SU-DHL-6 (cell line): ENCODE results near the gene CCNY.

ENCODE experiments used
- EZH2phosphoT487 ChIP-seq: fragments of 200-600 bp; sonication (generic), shearing (Covaris generic); conservative IDR thresholded peaks from 2 replicates; pipeline ENCODE4 v1.6.1; 2018; ENCODE audit warnings: mild to moderate bottlenecking, antibody characterized with exemption, low read length, moderate library complexity, mixed read lengths
- TF ChIP-seq, protein P1 (sequence below): fragments of 200-600 bp; sonication (generic); IDR thresholded peaks from one replicate; pipeline ENCODE4 v1.5.1; 2017; ENCODE audit warnings: antibody characterized with exemption, mild to moderate bottlenecking, low read length, moderate library complexity; ENCODE audit not compliant: insufficient read depth, poor library complexity, severe bottlenecking

DNA sequence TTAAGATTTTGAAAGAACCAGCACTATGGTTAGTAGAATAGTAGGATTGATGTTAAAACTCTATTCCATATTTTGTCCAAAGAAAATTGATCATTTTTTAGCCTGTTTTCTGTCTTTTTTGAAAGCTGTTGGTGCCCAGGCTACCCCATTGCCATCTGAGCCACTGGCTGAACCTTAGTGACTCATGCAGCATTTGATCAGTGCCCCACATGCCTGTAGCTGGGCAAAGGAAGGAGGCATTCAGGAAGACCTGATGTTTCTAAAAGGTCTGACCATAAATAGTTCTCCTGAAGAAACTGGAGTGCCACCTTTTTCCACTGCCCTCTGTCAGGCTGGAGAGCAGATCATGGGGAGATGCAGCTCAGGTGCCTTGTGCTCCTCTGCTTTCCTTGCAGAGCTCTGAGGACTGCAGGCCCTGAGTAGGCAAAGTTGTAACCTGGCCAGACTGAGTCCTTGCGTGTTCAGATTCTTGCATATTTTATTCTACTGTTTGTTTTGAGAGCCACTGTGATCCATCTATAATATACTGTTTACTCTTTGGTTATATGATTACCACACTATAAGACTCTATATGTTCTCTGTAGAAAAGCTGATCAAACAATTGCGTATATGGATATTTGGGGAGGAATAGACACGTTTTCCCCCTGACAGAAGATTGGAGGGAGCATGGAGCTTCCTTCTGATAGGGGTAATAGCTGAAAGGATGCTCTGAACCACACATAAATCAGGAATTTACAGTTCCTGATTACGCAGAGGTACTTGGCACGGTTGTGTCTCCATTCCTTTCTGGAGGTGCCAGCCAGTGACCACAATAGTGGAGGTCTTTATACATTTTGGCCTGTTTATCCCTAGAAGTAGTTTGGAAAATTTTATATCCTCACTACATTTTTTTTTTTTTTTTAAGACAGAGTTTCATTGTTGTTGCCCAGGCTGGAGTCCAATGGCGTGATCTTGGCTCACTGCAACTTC is 219.9 kb downstream of the CCNY start:
- TF ChIP-seq, protein P1, sequence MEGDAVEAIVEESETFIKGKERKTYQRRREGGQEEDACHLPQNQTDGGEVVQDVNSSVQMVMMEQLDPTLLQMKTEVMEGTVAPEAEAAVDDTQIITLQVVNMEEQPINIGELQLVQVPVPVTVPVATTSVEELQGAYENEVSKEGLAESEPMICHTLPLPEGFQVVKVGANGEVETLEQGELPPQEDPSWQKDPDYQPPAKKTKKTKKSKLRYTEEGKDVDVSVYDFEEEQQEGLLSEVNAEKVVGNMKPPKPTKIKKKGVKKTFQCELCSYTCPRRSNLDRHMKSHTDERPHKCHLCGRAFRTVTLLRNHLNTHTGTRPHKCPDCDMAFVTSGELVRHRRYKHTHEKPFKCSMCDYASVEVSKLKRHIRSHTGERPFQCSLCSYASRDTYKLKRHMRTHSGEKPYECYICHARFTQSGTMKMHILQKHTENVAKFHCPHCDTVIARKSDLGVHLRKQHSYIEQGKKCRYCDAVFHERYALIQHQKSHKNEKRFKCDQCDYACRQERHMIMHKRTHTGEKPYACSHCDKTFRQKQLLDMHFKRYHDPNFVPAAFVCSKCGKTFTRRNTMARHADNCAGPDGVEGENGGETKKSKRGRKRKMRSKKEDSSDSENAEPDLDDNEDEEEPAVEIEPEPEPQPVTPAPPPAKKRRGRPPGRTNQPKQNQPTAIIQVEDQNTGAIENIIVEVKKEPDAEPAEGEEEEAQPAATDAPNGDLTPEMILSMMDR = no peak
- TF ChIP-seq EZH2phosphoT487 = no peak
